IPS-20b (cell line): ENCODE results near the gene DUT.

Source experiments
- H3K27ac ChIP-seq: one replicate; pipeline ENCODE4 v1.5.1; 2013; ENCODE audit warnings: low read length
- H3K27me3 ChIP-seq: 2 replicates; pipeline ENCODE4 v1.6.1; 2013; ENCODE audit warnings: mild to moderate bottlenecking, low read length, inconsistent platforms; ENCODE audit not compliant: insufficient read depth
- H3K36me3 ChIP-seq: 2 replicates; pipeline ENCODE4 v1.6.1; 2013; ENCODE audit warnings: low read depth, mild to moderate bottlenecking, inconsistent platforms, low read length, moderate library complexity; ENCODE audit not compliant: insufficient read depth
- H3K4me1 ChIP-seq: 2 replicates; pipeline ENCODE4 v1.6.1; 2013; ENCODE audit warnings: mild to moderate bottlenecking, control low read depth, inconsistent platforms, low read length, moderate library complexity; ENCODE audit not compliant: insufficient read depth
- H3K4me3 ChIP-seq: 2 replicates; pipeline ENCODE4 v1.5.1; 2013; ENCODE audit warnings: mild to moderate bottlenecking, low read length, inconsistent platforms
- H3K9ac ChIP-seq: 2 replicates; pipeline ENCODE4 v1.6.1; 2013; ENCODE audit warnings: low read depth, mild to moderate bottlenecking, inconsistent platforms, low read length, moderate library complexity
- H3K9me3 ChIP-seq: 2 replicates; pipeline ENCODE4 v1.6.1; 2013; ENCODE audit warnings: mild to moderate bottlenecking, low read depth, low read length, inconsistent platforms; ENCODE audit not compliant: insufficient read depth

The DUT gene

GRCh38 chr15:48373821-48374451, 42.7 kb downstream of the DUT start:
- no peak overlapping the region for H3K4me3 ChIP-seq

GRCh38 chr15:48374472-48374871, 43.2 kb downstream of the DUT start:
- H3K27me3 ChIP-seq: no peaks in the 10 kb centered on the region
- H3K9me3 ChIP-seq: no peaks in the 10 kb centered on the region; the same call in 1 of the 2 replicates
- H3K9ac ChIP-seq: no peak overlapping the region
- no peak overlapping the region for H3K27ac ChIP-seq
- no peak overlapping the region for H3K4me3 ChIP-seq
- no peaks in the 10 kb centered on the region for H3K36me3 ChIP-seq
- H3K4me1 ChIP-seq: no peaks in the 10 kb centered on the region

More at GRCh38 chr15:48373821-48374451, 42.7 kb downstream of the DUT start:
- Histone ChIP-seq H3K36me3 (no peaks in the 10 kb centered on the region), H3K9me3 (no peaks in the 10 kb centered on the region; the same call in 1 of the 2 replicates), H3K9ac (no peak overlapping the region), H3K27ac (no peak overlapping the region), H3K4me1 (no peaks in the 10 kb centered on the region), H3K27me3 (no peaks in the 10 kb centered on the region)

- Histone ChIP-seq H3K36me3 (no peaks in the 10 kb centered on the region), H3K4me1 (no peaks in the 10 kb centered on the region), H3K9ac (no peak overlapping the region), H3K9me3 (no peaks in the 10 kb centered on the region; the same call in 1 of the 2 replicates), H3K27ac (no peak overlapping the region), H3K27me3 (no peaks in the 10 kb centered on the region), H3K4me3 (no peak overlapping the region)
These were observed 44.5 kb downstream of the DUT start for GRCh38 chr15:48375767-48376166.

GRCh38 chr15:48380198-48380597, 49.0 kb downstream of the DUT start:
- H3K4me1 ChIP-seq: no peaks in the 10 kb centered on the region
- H3K27me3 ChIP-seq: no peaks in the 10 kb centered on the region
- H3K4me3 ChIP-seq: no peak overlapping the region
- no peak overlapping the region for H3K27ac ChIP-seq
- H3K36me3 ChIP-seq: no peaks in the 10 kb centered on the region
- H3K9me3 ChIP-seq: no peaks in the 10 kb centered on the region; the same call in 1 of the 2 replicates
- H3K9ac ChIP-seq: no peak overlapping the region

GRCh38 chr15:48381861-48382260, 50.6 kb downstream of the DUT start:
- H3K27me3 ChIP-seq: no peaks in the 10 kb centered on the region
- no peak overlapping the region for H3K4me3 ChIP-seq
- no peak overlapping the region for H3K9ac ChIP-seq
- no peaks in the 10 kb centered on the region; the same call in 1 of the 2 replicates for H3K9me3 ChIP-seq
- H3K4me1 ChIP-seq: no peaks in the 10 kb centered on the region
- H3K27ac ChIP-seq: no peak overlapping the region
- no peaks in the 10 kb centered on the region for H3K36me3 ChIP-seq

GRCh38 chr15:48383031-48383430, 51.8 kb downstream of the DUT start:
- Histone ChIP-seq H3K9me3 (no peaks in the 10 kb centered on the region; the same call in 1 of the 2 replicates), H3K4me1 (no peaks in the 10 kb centered on the region), H3K27me3 (no peaks in the 10 kb centered on the region), H3K27ac (no peak overlapping the region), H3K4me3 (no peak overlapping the region), H3K36me3 (no peaks in the 10 kb centered on the region), H3K9ac (no peak overlapping the region)

GRCh38 chr15:48384616-48385015, 53.4 kb downstream of the DUT start:
- Histone ChIP-seq H3K27ac (no peak overlapping the region), H3K27me3 (no peaks in the 10 kb centered on the region), H3K4me1 (no peaks in the 10 kb centered on the region), H3K36me3 (no peaks in the 10 kb centered on the region), H3K9ac (no peak overlapping the region), H3K9me3 (no peaks in the 10 kb centered on the region), H3K4me3 (no peak overlapping the region)

GRCh38 chr15:48385031-48385830, 54.0 kb downstream of the DUT start:
- no peaks in the 10 kb centered on the region for H3K9me3 ChIP-seq
- no peak overlapping the region for H3K27ac ChIP-seq
- H3K36me3 ChIP-seq: no peaks in the 10 kb centered on the region
- no peak overlapping the region for H3K4me3 ChIP-seq
- no peaks in the 10 kb centered on the region for H3K4me1 ChIP-seq
- H3K27me3 ChIP-seq: no peaks in the 10 kb centered on the region
- no peak overlapping the region for H3K9ac ChIP-seq

GRCh38 chr15:48388016-48388851, 57.0 kb downstream of the DUT start:
- no peak overlapping the region for H3K4me3 ChIP-seq
- H3K9ac ChIP-seq: no peak overlapping the region
- H3K27ac ChIP-seq: no peak overlapping the region
- H3K27me3 ChIP-seq: no peaks in the 10 kb centered on the region
- no peaks in the 10 kb centered on the region for H3K36me3 ChIP-seq
- H3K9me3 ChIP-seq: no peaks in the 10 kb centered on the region
- no peaks in the 10 kb centered on the region for H3K4me1 ChIP-seq

GRCh38 chr15:48388910-48389309, 57.7 kb downstream of the DUT start:
- H3K36me3 ChIP-seq: no peaks in the 10 kb centered on the region
- no peaks in the 10 kb centered on the region for H3K9me3 ChIP-seq
- H3K27me3 ChIP-seq: no peaks in the 10 kb centered on the region
- no peak overlapping the region for H3K4me3 ChIP-seq
- H3K27ac ChIP-seq: no peak overlapping the region
- H3K4me1 ChIP-seq: no peaks in the 10 kb centered on the region
- no peak overlapping the region for H3K9ac ChIP-seq

- H3K4me3 ChIP-seq: no peak overlapping the region
- H3K9me3 ChIP-seq: no peaks in the 10 kb centered on the region
- no peaks in the 10 kb centered on the region for H3K4me1 ChIP-seq
- no peak overlapping the region for H3K9ac ChIP-seq
- no peak overlapping the region for H3K27ac ChIP-seq
- no peaks in the 10 kb centered on the region for H3K27me3 ChIP-seq
- H3K36me3 ChIP-seq: no peaks in the 10 kb centered on the region
These were observed 58.5 kb downstream of the DUT start for GRCh38 chr15:48389691-48390143.
